Activated CD8-positive, alpha-beta memory T cell treated with anti-CD3 and anti-CD28 coated beads for 4 hours (primary cell): ENCODE results near the gene RAB42.
"Not testable (repeated sequence)": the region's sequence is repeated elsewhere in the genome, so short reads cannot be mapped to it uniquely, and the experiment has no call there.

ENCODE experiments used
- DNase-seq, 2 donors: peaks; one replicate each; pipeline ENCODE4 v3.0.0-alpha.2; 2020; ENCODE audit warnings: low read depth in 2 of 2

Gene RAB42

GRCh38 chr1:28586585-28587391 is 5.3 kb upstream of the RAB42 start:
- DNase-seq = not testable (repeated sequence)

GRCh38 chr1:28592321-28593071 is 431 bp downstream of the RAB42 start:
- DNase-seq = no peak

- DNase-seq = not testable (repeated sequence)
Measured at GRCh38 chr1:28593988-28594356, 1.9 kb downstream of the RAB42 start.

GRCh38 chr1:28594686-28595411 is 2.8 kb downstream of the RAB42 start:
- not testable (repeated sequence) for DNase-seq

- no peak for DNase-seq
Measured at GRCh38 chr1:28595412-28596191, 3.5 kb downstream of the RAB42 start.

- DNase-seq = not testable (repeated sequence)
Measured at GRCh38 chr1:28596276-28596675, 4.2 kb downstream of the RAB42 start.

- no peak for DNase-seq
Measured at GRCh38 chr1:28601696-28602095, 9.6 kb downstream of the RAB42 start.

- no peak for DNase-seq
Measured at GRCh38 chr1:28602536-28603439, 10.7 kb downstream of the RAB42 start.

GRCh38 chr1:28604411-28604810 is 12.3 kb downstream of the RAB42 start:
- DNase-seq = no peak

- DNase-seq = no peak
Measured at GRCh38 chr1:28604962-28605361, 12.9 kb downstream of the RAB42 start.

- DNase-seq = no peak
Measured at GRCh38 chr1:28606771-28607170, 14.7 kb downstream of the RAB42 start.

GRCh38 chr1:28613175-28613574 is 21.1 kb downstream of the RAB42 start:
- DNase-seq = no peak

- no peak for DNase-seq
Measured at GRCh38 chr1:28631713-28632112, 39.6 kb downstream of the RAB42 start.

- no peak for DNase-seq
Measured at GRCh38 chr1:28632560-28632959, 40.5 kb downstream of the RAB42 start.

- DNase-seq = no peak
Measured at GRCh38 chr1:28640766-28641165, 48.7 kb downstream of the RAB42 start.

- no peak for DNase-seq
Measured at GRCh38 chr1:28642056-28642846, 50.2 kb downstream of the RAB42 start.

GRCh38 chr1:28642847-28643635 is 51.0 kb downstream of the RAB42 start, which contains the start of gene TAF12:
Gene TAF12, minus strand, starts transcription at chr1:28643067. Its CDS starts 20,986 bp downstream, at chr1:28622081.
- peak; percentile 85 to 86 for DNase-seq

GRCh38 chr1:28644494-28644893 is 52.4 kb downstream of the RAB42 start:
- DNase-seq = no peak
